ENCODE results near the gene MACF1. TPM values are rescaled to one million over a fixed set of nuclear protein-coding genes. Genes with fewer than 3 reads are reported as not detected.
"Not testable (repeated sequence)": the region's sequence is repeated elsewhere in the genome, so short reads cannot be mapped to it uniquely, and the experiment has no call there.

The MACF1 gene
- total RNA-seq, 1 experiment from 2014 or later: 103 TPM

DNA sequence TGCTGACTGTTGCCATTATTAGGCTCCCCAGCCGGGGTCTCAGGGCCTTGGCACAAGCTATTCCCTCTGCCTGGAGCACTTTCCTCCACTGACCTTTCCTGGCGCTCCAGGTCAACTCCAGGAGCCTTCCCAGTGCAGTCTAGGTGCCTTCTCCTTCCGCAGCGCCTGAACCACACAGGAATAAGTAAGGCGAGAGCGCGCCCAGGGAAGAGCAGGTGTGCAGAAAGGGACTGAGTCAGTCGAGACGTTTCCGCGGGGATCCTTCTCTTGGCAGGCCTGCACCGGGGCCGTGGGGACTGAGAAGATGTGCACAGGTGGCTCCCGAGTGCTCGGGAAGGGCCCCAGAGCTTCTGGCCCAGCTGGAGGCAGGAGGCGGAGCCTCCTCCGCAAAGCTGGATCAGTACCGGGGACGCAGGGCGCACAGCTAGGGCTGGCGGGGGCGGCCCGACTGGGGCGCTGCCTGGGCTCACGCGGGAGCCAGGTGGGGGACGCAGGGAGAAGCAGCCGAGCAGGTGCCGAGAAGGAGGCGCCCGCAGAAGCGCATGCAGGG is 286.2 kb downstream of the MACF1 start:
- H3K9ac ChIP-seq (ENCODE audit: low read length): no peak overlapping the region; the same call in 1 of the 2 replicates

DNA sequence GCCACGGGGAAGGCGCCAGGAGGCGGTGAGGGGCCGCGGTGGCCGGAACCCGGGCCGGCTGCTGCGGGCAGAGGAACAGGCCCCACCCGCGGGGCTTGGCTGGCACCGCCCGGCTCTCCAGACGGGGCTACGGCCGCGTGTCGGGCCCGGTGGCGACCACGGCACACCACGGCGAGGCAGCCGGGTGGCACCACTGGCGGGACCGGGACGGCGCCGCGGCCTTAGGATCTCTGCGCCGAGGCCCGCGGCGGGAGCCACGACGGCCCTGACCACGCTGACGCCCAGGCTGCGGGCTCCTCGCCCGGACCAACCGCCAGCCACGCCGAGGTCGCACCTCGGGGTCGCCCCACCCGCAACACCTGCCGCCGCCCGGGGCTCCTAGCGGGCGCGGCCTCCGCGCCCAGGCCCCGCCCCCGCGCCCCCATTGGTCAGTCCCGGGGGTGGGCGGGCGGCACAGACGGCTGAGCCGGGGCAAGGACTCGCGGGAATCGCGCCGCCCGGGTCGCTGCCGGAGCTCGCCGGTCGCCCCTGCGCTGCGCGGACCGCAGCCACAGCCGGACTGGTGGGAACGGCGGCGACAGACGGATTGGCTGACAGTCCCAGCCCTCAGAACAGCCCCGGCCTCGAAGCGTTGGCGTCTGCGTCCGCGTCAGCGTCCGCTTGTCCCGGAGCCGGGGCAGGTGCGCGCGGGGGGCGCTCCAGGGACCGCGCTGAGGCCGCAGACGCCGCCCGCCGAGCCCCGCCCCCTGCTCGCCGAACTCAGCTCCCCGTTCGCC is 286.8 kb downstream of the MACF1 start, which contains the start of gene BMP8A:
Gene BMP8A (plus strand): TSS at position 491 of the 776 bp plus-strand sequence. CDS start 356 bp downstream, outside the sequence.
- Histone ChIP-seq H3K9me3 (ENCODE audit: low read length) (no peaks in the 10 kb centered on the region), H4K20me1 (ENCODE audit: low read length) (no peaks in the 10 kb centered on the region), H3F3A (ENCODE audit: low read length, unreplicated experiment) (no peaks in the 10 kb centered on the region), H3K4me3 (ENCODE audit: low read length) (peak within 1 kb of the TSS; percentile 69), H3K9ac (ENCODE audit: low read length) (no peak within 1 kb of the TSS; the same call in 1 of the 2 replicates), H3K79me2 (ENCODE audit: low read length) (no peaks in the 10 kb centered on the region), H3K4me2 (ENCODE audit: low read length) (peak within 1 kb of the TSS; percentile 88), H3K27ac (ENCODE audit: low read length) (no peak within 1 kb of the TSS), H3K27me3 (ENCODE audit: low read length) (no peaks in the 10 kb centered on the region), H2AFZ (ENCODE audit: low read length) (peak within 1 kb of the TSS; percentile 90), H3K36me3 (ENCODE audit: low read depth, low read length) (no peaks in the 10 kb centered on the region), H3K4me1 (ENCODE audit: insufficient read depth, low read length) (no peaks in the 10 kb centered on the region), H3K9me2 (replicated peaks; ENCODE audit: low read length) (no peaks in the 10 kb centered on the region)
- BruUV-seq (replicated peaks): no TSS peak
- peak; percentile 86 for ATAC-seq
- CTCF ChIA-PET: no interaction called here
- peak; percentile 61 for DNase-seq
- TF ChIP-seq, protein P1, sequence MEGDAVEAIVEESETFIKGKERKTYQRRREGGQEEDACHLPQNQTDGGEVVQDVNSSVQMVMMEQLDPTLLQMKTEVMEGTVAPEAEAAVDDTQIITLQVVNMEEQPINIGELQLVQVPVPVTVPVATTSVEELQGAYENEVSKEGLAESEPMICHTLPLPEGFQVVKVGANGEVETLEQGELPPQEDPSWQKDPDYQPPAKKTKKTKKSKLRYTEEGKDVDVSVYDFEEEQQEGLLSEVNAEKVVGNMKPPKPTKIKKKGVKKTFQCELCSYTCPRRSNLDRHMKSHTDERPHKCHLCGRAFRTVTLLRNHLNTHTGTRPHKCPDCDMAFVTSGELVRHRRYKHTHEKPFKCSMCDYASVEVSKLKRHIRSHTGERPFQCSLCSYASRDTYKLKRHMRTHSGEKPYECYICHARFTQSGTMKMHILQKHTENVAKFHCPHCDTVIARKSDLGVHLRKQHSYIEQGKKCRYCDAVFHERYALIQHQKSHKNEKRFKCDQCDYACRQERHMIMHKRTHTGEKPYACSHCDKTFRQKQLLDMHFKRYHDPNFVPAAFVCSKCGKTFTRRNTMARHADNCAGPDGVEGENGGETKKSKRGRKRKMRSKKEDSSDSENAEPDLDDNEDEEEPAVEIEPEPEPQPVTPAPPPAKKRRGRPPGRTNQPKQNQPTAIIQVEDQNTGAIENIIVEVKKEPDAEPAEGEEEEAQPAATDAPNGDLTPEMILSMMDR (conservative IDR thresholded peaks at IDR 0.05; ENCODE audit: low read depth, low read length): no peak
- TF ChIP-seq EZH2phosphoT487 (IDR thresholded peaks at IDR 0.05; ENCODE audit: borderline replicate concordance, low read length) (no peak), EZH2 (IDR thresholded peaks at IDR 0.05; ENCODE audit: low read length, unreplicated experiment) (no peak)
- intact Hi-C loops (cut with micrococcal nuclease): no loop called here
- POLR2A ChIA-PET (ENCODE audit: unreplicated experiment): no interaction called here

More for the DNA sequence above, 286.2 kb downstream of the MACF1 start:
- BruUV-seq (replicated peaks): no TSS peak
- CTCF ChIA-PET: no interaction called here
- Histone ChIP-seq H3K9me3 (ENCODE audit: low read length) (no peaks in the 10 kb centered on the region), H3K9me2 (replicated peaks; ENCODE audit: low read length) (no peaks in the 10 kb centered on the region), H4K20me1 (ENCODE audit: low read length) (no peaks in the 10 kb centered on the region), H3K36me3 (ENCODE audit: low read depth, low read length) (peaks cover 2% of the 10 kb centered on the region; the same call in 1 of the 2 replicates), H3K4me3 (ENCODE audit: low read length) (peak overlapping the region; percentile 69), H3K27ac (ENCODE audit: low read length) (no peak overlapping the region), H3F3A (ENCODE audit: low read length, unreplicated experiment) (no peaks in the 10 kb centered on the region), H2AFZ (ENCODE audit: low read length) (peak overlapping the region; percentile 90), H3K4me2 (ENCODE audit: low read length) (peak overlapping the region; percentile 88), H3K27me3 (ENCODE audit: low read length) (no peaks in the 10 kb centered on the region), H3K79me2 (ENCODE audit: low read length) (no peaks in the 10 kb centered on the region), H3K4me1 (ENCODE audit: insufficient read depth, low read length) (no peaks in the 10 kb centered on the region)
- intact Hi-C loops (cut with micrococcal nuclease): no loop called here
- DNase-seq (no peak), ATAC-seq (peak; percentile 47)
- POLR2A ChIA-PET (ENCODE audit: unreplicated experiment): no interaction called here
- TF ChIP-seq, protein P1 (conservative IDR thresholded peaks at IDR 0.05; ENCODE audit: low read depth, low read length): no peak
- TF ChIP-seq EZH2 (IDR thresholded peaks at IDR 0.05; ENCODE audit: low read length, unreplicated experiment): no peak

DNA sequence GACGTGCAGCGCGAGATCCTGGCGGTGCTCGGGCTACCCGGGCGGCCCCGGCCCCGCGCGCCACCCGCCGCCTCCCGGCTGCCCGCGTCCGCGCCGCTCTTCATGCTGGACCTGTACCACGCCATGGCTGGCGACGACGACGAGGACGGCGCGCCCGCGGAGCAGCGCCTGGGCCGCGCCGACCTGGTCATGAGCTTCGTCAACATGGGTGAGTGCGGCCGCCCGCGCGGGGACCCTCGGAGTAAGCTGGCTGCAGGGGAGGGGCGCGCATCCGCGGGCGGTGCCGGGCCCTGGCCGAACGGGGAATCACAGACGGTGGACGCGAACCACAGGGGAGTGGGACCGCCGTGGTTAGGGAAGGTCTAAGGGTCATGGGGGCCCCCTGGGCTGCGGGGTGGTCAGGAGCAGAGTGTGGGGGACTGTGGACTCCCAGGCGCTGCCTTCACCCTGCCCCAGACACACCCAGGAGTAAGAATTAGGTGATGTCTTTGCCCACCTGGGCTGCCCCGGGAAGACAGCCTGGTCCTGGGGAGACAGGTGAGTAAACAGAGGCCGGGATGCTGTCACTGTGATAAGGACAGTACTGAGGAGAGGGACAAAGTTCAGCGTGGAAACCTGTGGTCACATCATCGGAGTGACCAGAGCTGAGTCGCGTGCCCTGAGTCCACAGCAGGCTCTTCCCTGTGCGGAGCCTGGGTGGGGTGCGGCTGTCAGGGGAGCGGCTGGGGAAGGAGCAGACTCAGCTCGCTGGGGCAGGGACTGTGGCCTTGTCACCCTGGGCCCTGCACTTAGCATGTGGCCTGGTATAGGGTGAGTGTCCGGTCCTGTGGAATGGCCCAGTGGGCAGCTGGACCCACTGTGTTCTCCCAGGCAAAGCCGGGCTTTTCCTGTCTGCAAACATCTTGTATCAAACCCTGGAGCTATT is 287.9 kb downstream of the MACF1 start:
- H3K9me3 ChIP-seq (ENCODE audit: low read length); CTCF ChIA-PET; H4K20me1 ChIP-seq (ENCODE audit: low read length); H3K27me3 ChIP-seq (ENCODE audit: low read length); H3K9me2 ChIP-seq (replicated peaks; ENCODE audit: low read length); H3K4me2 ChIP-seq (ENCODE audit: low read length); H3K4me3 ChIP-seq (ENCODE audit: low read length); H3K9ac ChIP-seq (ENCODE audit: low read length); intact Hi-C loops (cut with micrococcal nuclease); H3K79me2 ChIP-seq (ENCODE audit: low read length); H3K27ac ChIP-seq (ENCODE audit: low read length); POLR2A ChIA-PET (ENCODE audit: unreplicated experiment); H2AFZ ChIP-seq (ENCODE audit: low read length); H3F3A ChIP-seq (ENCODE audit: low read length, unreplicated experiment); DNase-seq; ATAC-seq; H3K36me3 ChIP-seq (ENCODE audit: low read depth, low read length); BruUV-seq (replicated peaks); H3K4me1 ChIP-seq (ENCODE audit: insufficient read depth, low read length): not testable (repeated sequence)

DNA sequence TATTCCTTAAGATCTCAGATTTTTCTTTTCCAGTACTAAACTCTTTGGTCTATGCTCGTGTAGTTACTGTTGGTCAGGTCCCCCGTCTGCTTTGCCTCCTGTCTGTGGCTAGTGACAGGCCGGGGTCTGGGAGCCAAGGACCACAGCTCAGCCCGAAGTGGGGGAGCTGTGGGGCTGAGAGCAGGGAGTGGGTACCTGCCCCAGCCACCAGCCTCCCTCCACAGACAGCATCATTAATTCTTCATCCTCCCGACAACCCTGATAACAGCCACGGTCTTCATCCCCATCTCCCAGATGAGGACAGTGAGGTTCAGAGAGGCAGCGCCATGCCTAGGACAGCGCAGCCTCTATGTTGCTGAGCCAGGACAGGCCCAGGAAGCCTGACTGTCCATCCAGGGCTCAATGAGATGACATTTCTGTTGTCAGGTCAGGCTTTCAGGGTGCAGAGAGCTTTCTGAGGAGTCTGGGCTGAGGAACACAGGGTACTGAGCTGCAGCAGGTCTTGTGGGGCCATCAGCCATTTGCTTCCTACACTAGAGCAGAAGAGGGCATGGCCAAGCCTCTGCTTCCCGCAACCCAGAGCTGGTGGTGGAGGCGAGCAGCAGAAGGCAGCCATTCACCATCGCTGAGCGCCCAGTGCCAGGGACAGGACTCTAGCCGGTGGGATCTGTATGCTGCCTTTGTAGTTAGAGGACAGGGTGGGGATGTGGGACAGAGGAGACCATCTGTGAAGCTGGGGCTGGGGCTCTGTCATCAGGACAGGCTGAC is 288.7 kb downstream of the MACF1 start:
- BruUV-seq (replicated peaks); H3K27ac ChIP-seq (ENCODE audit: low read length); DNase-seq; H2AFZ ChIP-seq (ENCODE audit: low read length); H3K79me2 ChIP-seq (ENCODE audit: low read length); H4K20me1 ChIP-seq (ENCODE audit: low read length); H3F3A ChIP-seq (ENCODE audit: low read length, unreplicated experiment); intact Hi-C loops (cut with micrococcal nuclease); CTCF ChIA-PET; H3K27me3 ChIP-seq (ENCODE audit: low read length); POLR2A ChIA-PET (ENCODE audit: unreplicated experiment); ATAC-seq; H3K36me3 ChIP-seq (ENCODE audit: low read depth, low read length); H3K9me2 ChIP-seq (replicated peaks; ENCODE audit: low read length); H3K9me3 ChIP-seq (ENCODE audit: low read length); H3K4me3 ChIP-seq (ENCODE audit: low read length); H3K9ac ChIP-seq (ENCODE audit: low read length); H3K4me1 ChIP-seq (ENCODE audit: insufficient read depth, low read length); H3K4me2 ChIP-seq (ENCODE audit: low read length): not testable (repeated sequence)

Data from PC-3 (cell line).